Keratinocyte (primary cell): ENCODE results near the gene PPP6R1.

Experiments used
- EZH2 ChIP-seq: IDR thresholded peaks from one replicate; pipeline ENCODE4 v1.6.1; 2012; ENCODE audit warnings: inconsistent platforms, mild to moderate bottlenecking, low read length, moderate library complexity
- TF ChIP-seq, protein P1 (sequence below), 3 experiments: IDR thresholded peaks in 1 of 3; conservative IDR thresholded peaks in 1 of 3; optimal IDR thresholded peaks in 1 of 3; 2 replicates in 2 of 3; 3 replicates in 1 of 3; pipeline versions ENCODE3 to v1.5.1; 2011; ENCODE audit warnings: low read length in 3 of 3, mild to moderate bottlenecking in 3 of 3, moderate library complexity in 2 of 3, control low read depth in 1 of 3, inconsistent platforms in 1 of 3; ENCODE audit not compliant: insufficient read depth in 2 of 3; ENCODE audit errors: extremely low read depth in 1 of 3

DNA sequence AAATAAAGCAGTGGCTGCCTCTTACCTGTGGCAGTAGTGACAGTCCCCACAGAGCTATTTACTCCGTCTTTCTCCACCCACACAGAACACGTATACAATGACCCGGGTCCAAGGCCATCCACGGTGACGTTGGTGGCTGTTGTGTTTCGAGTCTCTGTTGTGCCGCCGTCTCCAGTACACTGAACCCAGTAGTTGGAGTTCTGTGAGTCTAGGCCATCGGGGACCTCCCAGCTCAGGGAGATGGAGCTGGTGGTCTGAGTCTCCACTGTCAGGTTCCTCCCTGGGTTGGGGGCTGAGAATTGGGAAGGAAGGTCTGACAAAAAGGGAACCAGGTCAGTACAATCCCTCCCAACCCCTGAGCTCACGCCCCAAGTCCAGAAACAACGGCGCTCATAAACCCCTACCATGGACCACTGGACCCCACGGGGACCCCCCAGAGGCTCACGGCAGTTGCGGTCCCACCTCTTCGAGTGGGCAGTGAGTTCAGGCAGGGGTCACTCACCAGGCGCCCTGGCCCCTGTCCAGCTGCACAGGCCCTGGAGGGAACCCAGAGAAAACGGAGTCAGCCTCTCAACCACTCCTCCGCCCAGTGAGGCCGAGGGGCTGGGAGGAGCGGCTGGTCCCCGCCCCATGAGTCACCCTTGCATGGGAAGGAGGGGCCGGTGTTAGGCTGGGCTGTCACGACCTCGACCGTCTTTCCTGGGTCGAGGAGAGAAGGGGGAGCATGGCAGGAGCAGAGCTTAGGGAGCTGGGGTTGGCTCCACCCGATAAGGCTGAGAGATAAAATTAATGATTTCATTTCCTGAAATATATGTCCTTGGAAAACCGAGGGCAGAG, 51.9 kb downstream of the PPP6R1 start:
- TF ChIP-seq, protein P1, sequence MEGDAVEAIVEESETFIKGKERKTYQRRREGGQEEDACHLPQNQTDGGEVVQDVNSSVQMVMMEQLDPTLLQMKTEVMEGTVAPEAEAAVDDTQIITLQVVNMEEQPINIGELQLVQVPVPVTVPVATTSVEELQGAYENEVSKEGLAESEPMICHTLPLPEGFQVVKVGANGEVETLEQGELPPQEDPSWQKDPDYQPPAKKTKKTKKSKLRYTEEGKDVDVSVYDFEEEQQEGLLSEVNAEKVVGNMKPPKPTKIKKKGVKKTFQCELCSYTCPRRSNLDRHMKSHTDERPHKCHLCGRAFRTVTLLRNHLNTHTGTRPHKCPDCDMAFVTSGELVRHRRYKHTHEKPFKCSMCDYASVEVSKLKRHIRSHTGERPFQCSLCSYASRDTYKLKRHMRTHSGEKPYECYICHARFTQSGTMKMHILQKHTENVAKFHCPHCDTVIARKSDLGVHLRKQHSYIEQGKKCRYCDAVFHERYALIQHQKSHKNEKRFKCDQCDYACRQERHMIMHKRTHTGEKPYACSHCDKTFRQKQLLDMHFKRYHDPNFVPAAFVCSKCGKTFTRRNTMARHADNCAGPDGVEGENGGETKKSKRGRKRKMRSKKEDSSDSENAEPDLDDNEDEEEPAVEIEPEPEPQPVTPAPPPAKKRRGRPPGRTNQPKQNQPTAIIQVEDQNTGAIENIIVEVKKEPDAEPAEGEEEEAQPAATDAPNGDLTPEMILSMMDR (optimal IDR thresholded peaks at IDR 0.05 in 1 of 3, IDR thresholded peaks at IDR 0.05 in 1 of 3, conservative IDR thresholded peaks at IDR 0.05 in 1 of 3; ENCODE audit: extremely low read depth in 1 of 3, insufficient read depth in 2 of 3, low read length in 3 of 3), result no peak
- no peak for TF ChIP-seq EZH2
